PC-9 (cell line): ENCODE data around the gene CYBRD1. TPM values are rescaled to one million over a fixed set of nuclear protein-coding genes. Genes with fewer than 3 reads are reported as not detected.

ENCODE experiments used
- BruUV-seq: library from RNA; stranded (reverse); fragments of 400-500 nt; replicated peaks from 2 replicates; lab custom pipeline; 2021; lab: Mats Ljungman, UMichigan
- CTCF ChIA-PET: fragments of 300-600 bp; sonication (Branson Sonifier 250); formaldehyde crosslinking; loops from one replicate; lab custom pipeline; 2022; ENCODE audit warnings: antibody characterized with exemption; lab: Charles Lee
- POLR2A ChIA-PET: fragments of 300-600 bp; sonication (Branson Sonifier 250); formaldehyde crosslinking; loops from one replicate; lab custom pipeline; 2022; ENCODE audit warnings: antibody characterized with exemption; ENCODE audit not compliant: unreplicated experiment; lab: Charles Lee
- DNase-seq, 2 experiments: peaks; one replicate each; pipeline versions ENCODE4 v3.0.0 to v3.0.0-alpha.2; 2015 to 2022; ENCODE audit warnings: mixed read lengths in 1 of 2
- H2AFZ ChIP-seq: fragments of 200-600 bp; sonication (generic); 2 replicates; pipeline ENCODE4 v1.8.1; 2017; ENCODE audit warnings: antibody characterized with exemption
- H3F3A ChIP-seq: fragments of 200-600 bp; sonication (generic); 2 replicates; pipeline ENCODE4 v1.8.1; 2017; ENCODE audit warnings: antibody characterized with exemption, mild to moderate bottlenecking, low read depth; ENCODE audit not compliant: insufficient read depth
- H3K27ac ChIP-seq: fragments of 200-600 bp; sonication (generic); 2 replicates; pipeline ENCODE4 v1.6.1; 2016; ENCODE audit warnings: mixed run types
- H3K27me3 ChIP-seq: fragments of 200-600 bp; sonication (generic); 2 replicates; pipeline ENCODE4 v1.6.1; 2016; ENCODE audit warnings: low read depth, mixed run types; ENCODE audit not compliant: insufficient read depth
- H3K36me3 ChIP-seq: fragments of 200-600 bp; sonication (generic); 2 replicates; pipeline ENCODE4 v1.6.1; 2016; ENCODE audit warnings: low read depth, mixed run types
- H3K4me1 ChIP-seq: fragments of 200-600 bp; sonication (generic); replicated peaks from 2 replicates; pipeline ENCODE4 v1.6.1; 2016; ENCODE audit warnings: mixed run types; ENCODE audit not compliant: insufficient read depth
- H3K4me2 ChIP-seq: fragments of 200-600 bp; sonication (generic); 2 replicates; pipeline ENCODE4 v1.6.1; 2017; ENCODE audit warnings: mixed run types
- H3K4me3 ChIP-seq: fragments of 200-600 bp; sonication (generic); 2 replicates; pipeline ENCODE4 v1.6.1; 2016; ENCODE audit warnings: mixed run types
- H3K79me2 ChIP-seq: fragments of 200-600 bp; sonication (generic); 2 replicates; pipeline ENCODE4 v1.6.1; 2017; ENCODE audit warnings: low read depth, mixed run types
- H3K9me2 ChIP-seq: fragments of 200-600 bp; sonication (generic); 2 replicates; pipeline ENCODE4 v1.8.1; 2017; ENCODE audit warnings: mild to moderate bottlenecking; ENCODE audit not compliant: insufficient read depth
- H3K9me3 ChIP-seq: fragments of 200-600 bp; sonication (generic); 2 replicates; pipeline ENCODE4 v1.8.1; 2016; ENCODE audit warnings: low read depth; ENCODE audit not compliant: insufficient read depth
- H4K20me1 ChIP-seq: fragments of 200-600 bp; sonication (generic); 2 replicates; pipeline ENCODE4 v1.8.1; 2017; ENCODE audit not compliant: insufficient read depth
- EZH2 ChIP-seq: fragments of 200-600 bp; sonication (generic); IDR thresholded peaks from 2 replicates; pipeline ENCODE4 v1.8.0; 2017; ENCODE audit warnings: antibody characterized with exemption, low read depth
- intact Hi-C: fragments of 100-400 bp; cut with micrococcal nuclease; formaldehyde crosslinking; loops from one replicate; pipeline ENCODE4 v1.10.0; 2022; ENCODE audit not compliant: unreplicated experiment
- total RNA-seq: library from RNA; stranded (reverse); gene quantifications from 2 replicates; pipeline ENCODE4 v1.2.3, GENCODE V29; 2021
- TF ChIP-seq, protein P1 (sequence below): fragments of 200-600 bp; sonication (generic); conservative IDR thresholded peaks from 2 replicates; pipeline ENCODE4 v1.6.1; 2017; ENCODE audit warnings: mixed run types, antibody characterized with exemption, mild to moderate bottlenecking, moderate library complexity

CYBRD1 gene
- total RNA-seq, 1 experiment from 2014 or later: 125 TPM

DNA sequence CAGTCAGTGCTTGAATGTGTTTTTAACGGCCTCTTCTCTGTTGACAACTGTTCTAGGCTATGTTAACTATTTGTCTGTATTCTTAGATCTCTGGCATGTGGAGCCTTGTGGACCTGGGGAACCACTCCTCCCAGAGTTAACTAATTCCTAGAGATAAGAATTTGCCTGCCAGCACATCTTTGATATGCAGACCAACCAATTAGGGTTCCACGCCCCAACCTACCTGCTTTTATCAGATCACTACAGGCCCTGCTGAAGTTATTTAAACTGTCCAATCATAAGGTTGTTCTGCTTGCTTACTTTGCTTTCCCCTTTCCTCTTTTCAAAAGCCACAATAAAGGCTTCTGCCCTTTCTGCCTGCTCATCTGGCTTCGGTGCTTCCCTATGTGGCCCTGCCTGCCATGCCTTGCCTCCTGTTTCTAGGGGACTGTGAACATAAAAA lies 8.5 kb upstream of the CYBRD1 start:
- Histone ChIP-seq H4K20me1 (no peaks in the 10 kb centered on the region), H2AFZ (no peak overlapping the region), H3K4me3 (no peak overlapping the region), H3K27ac (no peak overlapping the region), H3K4me1 (0 out of 2 replicates have a peak, but pooled peaks cover 4% of the 10 kb centered on the region), H3K9me2 (no peaks in the 10 kb centered on the region), H3K27me3 (no peaks in the 10 kb centered on the region), H3F3A (no peaks in the 10 kb centered on the region), H3K36me3 (no peaks in the 10 kb centered on the region), H3K4me2 (no peak overlapping the region), H3K79me2 (no peaks in the 10 kb centered on the region), H3K9me3 (no peaks in the 10 kb centered on the region)
- no TSS peak for BruUV-seq
- DNase-seq: no peak
- TF ChIP-seq EZH2: no peak
- TF ChIP-seq, protein P1, sequence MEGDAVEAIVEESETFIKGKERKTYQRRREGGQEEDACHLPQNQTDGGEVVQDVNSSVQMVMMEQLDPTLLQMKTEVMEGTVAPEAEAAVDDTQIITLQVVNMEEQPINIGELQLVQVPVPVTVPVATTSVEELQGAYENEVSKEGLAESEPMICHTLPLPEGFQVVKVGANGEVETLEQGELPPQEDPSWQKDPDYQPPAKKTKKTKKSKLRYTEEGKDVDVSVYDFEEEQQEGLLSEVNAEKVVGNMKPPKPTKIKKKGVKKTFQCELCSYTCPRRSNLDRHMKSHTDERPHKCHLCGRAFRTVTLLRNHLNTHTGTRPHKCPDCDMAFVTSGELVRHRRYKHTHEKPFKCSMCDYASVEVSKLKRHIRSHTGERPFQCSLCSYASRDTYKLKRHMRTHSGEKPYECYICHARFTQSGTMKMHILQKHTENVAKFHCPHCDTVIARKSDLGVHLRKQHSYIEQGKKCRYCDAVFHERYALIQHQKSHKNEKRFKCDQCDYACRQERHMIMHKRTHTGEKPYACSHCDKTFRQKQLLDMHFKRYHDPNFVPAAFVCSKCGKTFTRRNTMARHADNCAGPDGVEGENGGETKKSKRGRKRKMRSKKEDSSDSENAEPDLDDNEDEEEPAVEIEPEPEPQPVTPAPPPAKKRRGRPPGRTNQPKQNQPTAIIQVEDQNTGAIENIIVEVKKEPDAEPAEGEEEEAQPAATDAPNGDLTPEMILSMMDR: no peak
- intact Hi-C loops: no loop called here
- ChIA-PET CTCF (interaction anchor here (0.5 kb wide), 1 partner anchor 360 kb away, joined by 5 read pairs; no protein-coding TSS in a partner anchor), POLR2A (no interaction called here)

DNA sequence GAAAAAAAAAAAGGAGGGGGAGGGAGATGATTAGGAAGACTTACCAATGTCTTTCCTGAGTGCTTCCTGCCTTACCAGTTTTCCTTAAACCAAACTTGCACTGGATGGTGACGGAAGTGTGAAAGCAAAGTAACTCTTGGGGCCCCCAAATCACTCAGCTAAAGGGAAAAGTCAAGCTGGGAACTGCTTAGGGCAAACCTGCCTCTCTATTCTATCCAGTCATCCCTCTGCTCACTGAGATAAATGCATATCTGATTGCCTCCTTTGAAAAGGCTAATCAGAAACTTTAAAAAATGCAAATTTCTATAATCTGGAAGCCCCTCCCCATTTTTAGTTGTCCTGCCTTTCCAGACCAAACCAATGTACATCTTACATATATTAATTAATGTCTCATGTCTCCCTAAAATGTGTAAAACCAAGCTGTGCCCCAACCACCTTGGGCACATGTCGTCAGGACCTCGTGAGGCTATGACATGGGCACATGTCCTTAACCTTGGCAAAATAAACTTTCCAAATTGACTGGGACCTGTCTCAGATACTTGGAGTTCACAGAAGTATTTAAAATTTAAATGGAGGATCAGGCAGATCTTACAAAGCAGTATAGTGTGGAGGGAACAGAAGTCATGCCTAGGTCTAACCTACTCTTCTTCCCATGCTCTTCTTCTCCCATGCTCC lies 7.2 kb upstream of the CYBRD1 start:
- Histone ChIP-seq H3F3A (no peaks in the 10 kb centered on the region), H2AFZ (no peak overlapping the region), H3K27me3 (no peaks in the 10 kb centered on the region), H3K4me3 (no peak overlapping the region), H3K79me2 (no peaks in the 10 kb centered on the region), H3K9me3 (no peaks in the 10 kb centered on the region), H4K20me1 (no peaks in the 10 kb centered on the region), H3K36me3 (no peaks in the 10 kb centered on the region), H3K4me1 (0 out of 2 replicates have a peak, but pooled peaks cover 4% of the 10 kb centered on the region), H3K27ac (no peak overlapping the region), H3K9me2 (no peaks in the 10 kb centered on the region), H3K4me2 (no peak overlapping the region)
- BruUV-seq: no TSS peak
- intact Hi-C loops: no loop called here
- ChIA-PET POLR2A (no interaction called here), CTCF (no interaction called here)
- TF ChIP-seq EZH2: no peak
- TF ChIP-seq, protein P1: no peak
- peak in 1 of 2 experiments; percentile 13 for DNase-seq

DNA sequence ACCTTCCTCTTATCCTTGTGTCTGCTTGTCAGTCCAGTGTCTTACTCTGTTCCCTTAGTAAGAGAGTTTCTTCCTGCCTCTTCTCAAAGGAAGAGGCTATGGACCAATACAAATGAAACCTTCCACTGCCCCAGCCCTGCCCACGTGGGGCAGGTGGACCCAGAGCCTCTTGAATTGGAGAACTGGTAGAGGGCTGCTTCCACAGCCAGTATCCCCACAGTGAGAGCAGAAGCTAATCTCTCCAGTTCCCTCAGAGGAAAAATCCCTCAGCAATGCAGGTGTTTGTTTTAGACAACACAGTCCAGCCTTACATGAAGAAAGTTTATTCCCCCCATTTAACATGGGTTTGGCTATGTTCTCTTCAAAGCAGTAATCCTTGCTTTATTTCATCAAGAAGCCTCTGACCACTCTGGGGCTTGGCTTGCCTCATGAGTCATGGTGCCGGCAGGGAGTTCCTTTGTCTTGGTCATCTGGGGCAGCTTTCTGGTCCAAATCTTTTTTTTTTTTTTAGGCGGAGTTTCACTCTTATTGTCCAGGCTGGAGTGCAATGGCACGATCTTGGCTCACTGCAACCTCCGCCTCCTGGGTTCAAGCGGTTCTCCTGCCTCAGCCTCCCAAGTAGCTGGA lies 6.5 kb upstream of the CYBRD1 start:
- peak in 1 of 2 experiments; percentile 50 for DNase-seq
- H3K4me1 ChIP-seq: 0 out of 2 replicates have a peak, but pooled peaks cover 4% of the 10 kb centered on the region
- no peaks in the 10 kb centered on the region for H3F3A ChIP-seq
- CTCF ChIA-PET: no interaction called here
- H3K36me3 ChIP-seq: no peaks in the 10 kb centered on the region
- intact Hi-C loops: no loop called here
- H3K79me2 ChIP-seq: no peaks in the 10 kb centered on the region
- POLR2A ChIA-PET: no interaction called here
- no peak overlapping the region for H3K4me3 ChIP-seq
- H3K27ac ChIP-seq: no peak overlapping the region
- no peaks in the 10 kb centered on the region for H3K27me3 ChIP-seq
- BruUV-seq: no TSS peak
- no peak overlapping the region for H3K4me2 ChIP-seq
- no peak overlapping the region for H2AFZ ChIP-seq
- TF ChIP-seq, protein P1: no peak
- no peak for TF ChIP-seq EZH2
- no peaks in the 10 kb centered on the region for H4K20me1 ChIP-seq
- H3K9me3 ChIP-seq: no peaks in the 10 kb centered on the region
- no peaks in the 10 kb centered on the region for H3K9me2 ChIP-seq
